T-helper 22 cell (primary cell): ENCODE data around the gene TNS4.
"Not testable (repeated sequence)": the region's sequence is repeated elsewhere in the genome, so short reads cannot be mapped to it uniquely, and the experiment has no call there.

Experiments
- DNase-seq: peaks from one replicate; pipeline ENCODE4 v3.0.0-alpha.2; 2020; ENCODE audit warnings: low read depth

TNS4 gene

DNA sequence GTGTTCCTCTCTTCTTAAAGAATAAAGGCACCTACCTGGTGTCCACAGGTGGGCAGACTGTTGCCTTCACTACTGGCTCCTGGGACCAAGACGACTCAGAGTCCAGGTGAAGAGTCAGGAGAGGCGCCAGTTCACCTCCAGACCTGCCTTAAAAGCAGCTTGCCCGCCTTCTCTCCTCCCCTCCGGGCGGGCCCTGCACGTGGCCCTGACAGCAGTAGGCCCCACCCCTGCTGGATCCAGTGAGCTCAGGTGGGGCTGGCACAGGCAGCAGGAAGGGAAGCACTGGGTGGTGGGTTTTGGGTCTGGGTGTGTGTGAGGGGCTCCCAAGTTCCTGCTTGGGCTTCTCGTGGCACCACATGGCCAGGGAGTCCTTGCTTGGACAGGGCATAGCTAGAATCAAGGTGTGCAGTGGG lies at the start of gene TNS4:
TSS of gene TNS4 (minus strand) at position 125 of the 413 bp plus-strand sequence. CDS start 5,198 bp downstream, outside the sequence.
- DNase-seq, result no peak

DNA sequence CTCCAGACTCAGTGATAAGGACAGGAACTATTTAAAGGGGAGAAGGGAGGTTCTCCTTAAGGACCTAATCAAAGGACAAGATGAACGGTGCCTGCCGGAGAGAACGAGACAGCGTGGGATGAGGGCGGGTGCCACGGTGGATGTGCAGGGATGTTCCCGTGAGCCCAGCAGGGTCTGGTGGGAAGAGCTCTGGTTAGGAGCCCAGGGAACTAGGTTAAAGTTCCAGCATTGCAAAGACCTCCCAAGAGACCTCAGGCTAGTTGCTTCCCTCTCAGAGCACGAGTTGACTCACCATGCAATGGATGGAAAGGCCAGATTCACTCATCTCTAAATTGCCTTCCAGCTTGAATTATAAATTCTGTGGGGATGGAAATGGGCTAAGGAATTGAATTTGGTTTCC lies 49.2 kb upstream of the TNS4 start:
- no peak for DNase-seq

GRCh38 chr17:40548982-40549685 lies 47.7 kb upstream of the TNS4 start:
- DNase-seq, result no peak

GRCh38 chr17:40548491-40548981 lies 47.1 kb upstream of the TNS4 start:
- no peak for DNase-seq

DNA sequence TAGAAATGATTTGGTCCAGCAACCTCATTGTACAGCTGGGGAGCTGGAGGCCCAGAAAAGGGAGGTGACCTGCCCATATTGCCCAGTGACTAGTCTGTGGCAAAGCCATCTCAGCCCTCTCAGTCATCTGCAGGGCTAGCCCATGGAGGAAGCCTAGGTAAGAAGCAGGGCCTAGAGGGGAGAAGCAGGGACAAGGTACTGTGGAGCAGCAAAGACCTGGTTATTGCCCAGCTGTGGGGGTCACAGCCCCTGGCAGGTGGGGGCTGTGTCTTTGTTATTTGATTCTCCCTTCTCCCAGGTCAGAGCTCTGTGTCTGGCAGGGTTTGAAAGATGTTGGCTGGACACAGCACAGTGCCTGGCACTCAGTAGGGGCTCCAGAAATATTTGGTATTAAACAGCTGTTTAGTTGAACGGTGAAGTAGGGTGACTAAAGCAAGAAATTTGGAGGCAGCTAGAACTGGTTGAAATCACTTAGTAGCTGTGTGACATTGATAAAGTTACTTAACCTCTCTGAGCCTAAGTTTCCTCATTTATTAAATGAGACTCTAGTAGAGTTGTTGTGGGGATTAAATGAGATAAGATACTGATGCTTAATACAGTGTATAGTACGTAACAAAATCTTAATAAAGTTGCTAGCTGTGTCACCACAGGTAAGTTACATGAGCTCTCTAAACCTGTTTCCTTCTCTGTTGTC lies 46.5 kb upstream of the TNS4 start:
- no peak for DNase-seq

DNA sequence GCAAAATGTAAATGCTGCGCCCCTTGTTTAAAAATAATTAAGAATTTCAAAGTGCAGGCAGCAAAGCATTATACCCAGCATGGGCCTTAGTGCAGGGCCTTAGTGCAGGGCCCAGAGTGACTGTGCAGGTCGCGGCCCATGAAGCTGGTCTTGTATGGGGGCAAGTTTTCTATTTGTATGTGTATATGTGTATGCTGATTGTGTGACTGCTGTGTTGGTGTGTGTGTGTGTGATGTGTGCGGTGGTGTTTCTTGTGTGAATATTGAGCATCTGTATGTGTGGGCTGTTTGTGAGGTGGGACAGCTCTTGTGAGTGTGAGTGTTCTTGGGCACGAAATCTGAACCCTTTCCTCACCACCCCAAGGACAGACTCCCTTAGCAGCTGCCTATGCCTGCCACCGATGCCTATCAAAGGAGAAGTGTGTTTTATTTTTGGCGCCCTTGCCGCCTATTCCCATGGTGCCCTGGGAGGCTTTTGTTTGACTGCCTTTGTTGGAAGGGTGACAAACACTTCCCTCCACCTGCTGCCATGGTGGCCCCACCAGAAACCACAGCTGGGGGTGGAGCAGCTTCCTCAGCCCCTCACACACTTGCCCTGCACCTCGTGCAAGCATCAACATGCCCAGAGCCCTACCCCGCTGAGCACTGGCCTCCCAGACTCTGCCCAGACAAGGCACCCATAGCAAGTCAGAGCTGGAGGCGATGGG lies 45.8 kb upstream of the TNS4 start:
- no peak for DNase-seq

DNA sequence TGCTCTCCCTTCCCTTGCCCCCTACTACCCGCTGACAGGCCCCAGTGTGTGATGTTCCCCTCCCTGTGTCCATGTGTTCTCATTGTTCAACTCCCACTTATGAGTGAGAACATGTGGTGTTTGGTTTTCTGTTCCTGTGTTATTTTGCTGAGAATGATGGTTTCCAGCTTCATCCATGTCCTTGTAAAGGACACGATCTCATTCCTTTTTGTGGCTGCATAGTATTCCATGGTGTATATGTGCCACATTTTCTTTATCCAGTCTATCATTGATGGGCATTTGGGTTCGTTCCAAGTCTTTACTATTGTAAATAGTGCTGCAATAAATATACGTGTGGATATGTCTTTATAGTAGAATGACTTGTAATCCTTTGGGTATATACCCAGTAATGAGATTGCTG lies 45.1 kb upstream of the TNS4 start:
- not testable (repeated sequence) for DNase-seq

DNA sequence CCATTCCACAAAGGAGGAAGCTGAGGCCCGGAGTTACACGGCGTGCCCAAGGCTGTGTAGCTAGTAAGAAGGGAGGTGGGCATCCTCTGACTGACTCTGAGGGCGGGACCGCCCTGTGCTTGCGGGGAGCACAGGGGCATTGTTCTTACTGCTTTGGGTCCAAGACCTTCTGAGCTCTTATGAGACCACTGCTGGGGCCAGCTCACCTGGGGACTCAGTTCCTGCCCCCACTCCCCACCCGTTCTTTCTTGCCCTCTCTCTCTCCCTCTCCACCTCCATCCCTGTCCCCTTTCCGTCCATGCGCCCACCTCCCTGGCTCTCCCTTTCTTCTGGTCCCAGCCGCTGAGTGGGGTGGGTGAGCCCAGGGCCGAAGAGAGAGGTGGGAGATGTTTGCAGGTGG lies 44.2 kb upstream of the TNS4 start:
- no peak for DNase-seq

GRCh38 chr17:40542558-40543411 lies 41.4 kb upstream of the TNS4 start:
- DNase-seq, result peak; percentile 33

GRCh38 chr17:40541873-40542557 lies 40.6 kb upstream of the TNS4 start:
- DNase-seq, result no peak

GRCh38 chr17:40541060-40541872 lies 39.8 kb upstream of the TNS4 start:
- DNase-seq, result peak; percentile 77

- DNase-seq, result no peak
Measured at GRCh38 chr17:40540448-40540847, 39.0 kb upstream of the TNS4 start.

DNA sequence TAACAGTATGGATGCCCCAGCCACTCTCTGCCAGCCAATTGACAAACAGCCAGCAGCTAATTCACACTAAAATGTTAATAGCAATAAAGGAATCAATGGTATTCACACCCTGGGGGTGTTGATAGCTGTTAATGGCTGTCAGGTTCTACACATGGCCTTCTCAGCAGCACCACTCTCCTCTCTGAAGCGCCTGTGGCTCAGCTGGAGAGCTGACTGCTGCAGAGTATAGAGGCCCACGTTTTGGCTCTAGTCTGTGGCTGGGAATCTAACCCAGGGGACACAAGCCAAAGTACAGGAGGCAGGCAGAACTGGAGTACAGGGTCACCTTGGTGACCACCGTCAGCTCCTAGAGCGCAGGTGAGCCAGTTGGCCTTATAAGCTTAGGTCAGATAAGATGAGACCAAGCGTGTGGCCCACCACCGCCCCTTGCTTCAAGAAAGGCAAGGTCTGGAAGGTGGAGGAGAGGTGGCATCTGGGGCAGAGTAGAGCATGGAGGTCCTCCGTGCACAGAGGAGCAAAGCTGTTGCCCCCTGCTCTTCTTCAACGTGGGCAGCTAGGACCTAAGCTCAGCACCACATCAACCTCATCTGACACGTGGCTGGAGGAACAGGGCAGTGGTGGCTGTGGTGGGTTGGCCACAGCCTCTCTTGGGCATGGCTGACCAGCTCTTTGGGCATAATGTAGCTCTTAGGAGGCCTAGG lies 38.4 kb upstream of the TNS4 start:
- no peak for DNase-seq

- DNase-seq, result no peak
Measured at GRCh38 chr17:40538936-40539705, 37.7 kb upstream of the TNS4 start.

GRCh38 chr17:40538019-40538935 lies 36.9 kb upstream of the TNS4 start:
- DNase-seq, result no peak

- no peak for DNase-seq
Measured at GRCh38 chr17:40536295-40537171, 35.1 kb upstream of the TNS4 start.

DNA sequence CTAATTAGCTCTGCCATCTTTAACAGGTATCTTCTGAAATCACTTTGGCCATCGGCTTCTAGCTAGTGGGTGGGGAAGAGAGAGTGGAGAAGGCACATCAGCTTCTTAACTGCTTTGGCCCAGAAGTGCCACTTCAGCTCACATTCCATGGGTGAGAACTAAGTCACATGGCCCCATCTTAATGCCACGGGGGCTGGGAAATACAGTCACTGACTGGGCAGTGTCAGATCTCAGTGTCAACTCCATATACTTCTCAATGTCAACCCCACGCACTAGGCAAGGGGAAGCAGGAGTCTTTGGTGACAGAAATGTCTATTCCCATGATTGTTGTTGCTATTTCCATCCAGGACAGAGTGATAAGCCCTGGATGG lies 34.5 kb upstream of the TNS4 start:
- no peak for DNase-seq
